H1 (cell line): ENCODE results near the gene ODC1. TPM values are rescaled to one million over a fixed set of nuclear protein-coding genes. Genes with fewer than 3 reads are reported as not detected.

ENCODE experiments used
- CTCF ChIA-PET: fragments of 300-600 bp; sonication (Branson Sonifier 250); formaldehyde crosslinking; loops from one replicate; lab custom pipeline; 2021; ENCODE audit not compliant: partially characterized antibody; lab: Charles Lee
- POLR2A ChIA-PET: fragments of 300-600 bp; sonication (Branson Sonifier 250); formaldehyde crosslinking; loops from one replicate; lab custom pipeline; 2021; ENCODE audit warnings: inconsistent platforms; ENCODE audit not compliant: partially characterized antibody; lab: Charles Lee
- DNase-seq, 2 experiments: peaks; one replicate each; pipeline versions ENCODE4 v3.0.0 to v3.0.0-alpha.2; 2010 to 2022; ENCODE audit warnings: low spot score in 2 of 2, low read depth in 1 of 2, mixed read lengths in 1 of 2
- FAIRE-seq: peaks from 2 replicates; lab custom pipeline; 2011; peaks lifted over from hg19 to GRCh38; lab: Jason Lieb, UNC
- H2AFZ ChIP-seq: 2 replicates; pipeline ENCODE4 v1.8.1; 2012; ENCODE audit warnings: low read length, inconsistent platforms
- H2AK5ac ChIP-seq: 2 replicates; pipeline ENCODE4 v1.6.1; 2013; ENCODE audit warnings: low read depth, low read length
- H2BK120ac ChIP-seq: replicated peaks from 2 replicates; pipeline ENCODE3; 2013; ENCODE audit warnings: low read depth, low read length, inconsistent platforms
- H2BK12ac ChIP-seq: 2 replicates; pipeline ENCODE4 v1.6.1; 2013; ENCODE audit warnings: low read depth, low read length
- H2BK15ac ChIP-seq: 2 replicates; pipeline ENCODE4 v1.6.1; 2013; ENCODE audit warnings: low read length
- H2BK20ac ChIP-seq: 2 replicates; pipeline ENCODE4 v1.6.1; 2013; ENCODE audit warnings: low read length
- H2BK5ac ChIP-seq: 2 replicates; pipeline ENCODE4 v1.6.1; 2013; ENCODE audit warnings: low read depth, low read length
- H3K14ac ChIP-seq: 2 replicates; pipeline ENCODE4 v1.6.1; 2013; ENCODE audit warnings: inconsistent platforms; ENCODE audit not compliant: insufficient read length
- H3K18ac ChIP-seq: 2 replicates; pipeline ENCODE4 v1.6.1; 2013; ENCODE audit warnings: low read length; ENCODE audit errors: extremely low read depth
- H3K23ac ChIP-seq: 2 replicates; pipeline ENCODE4 v1.6.1; 2013; ENCODE audit warnings: inconsistent platforms; ENCODE audit not compliant: insufficient read length
- H3K23me2 ChIP-seq: 2 replicates; pipeline ENCODE4 v1.6.1; 2013; ENCODE audit warnings: low read depth, low read length
- H3K27ac ChIP-seq: 2 replicates; pipeline ENCODE4 v1.6.1; 2011; ENCODE audit warnings: low read depth, low read length, inconsistent platforms
- H3K27me3 ChIP-seq, 4 experiments: replicated peaks in 1 of 4; 1 replicate in 1 of 4; 2 replicates in 3 of 4; pipeline versions ENCODE4 v1.6.1 to v1.8.1; 2011 to 2013; ENCODE audit warnings: low read length in 3 of 4, mild to moderate bottlenecking in 3 of 4, inconsistent platforms in 2 of 4, mixed read lengths in 2 of 4, moderate library complexity in 1 of 4; ENCODE audit not compliant: control insufficient read depth in 3 of 4, insufficient read depth in 3 of 4; ENCODE audit errors: extremely low read depth in 1 of 4
- H3K36me3 ChIP-seq, 4 experiments: 2 replicates each; pipeline versions ENCODE4 v1.6.1 to v1.8.1; 2011 to 2013; ENCODE audit warnings: mild to moderate bottlenecking in 4 of 4, low read length in 3 of 4, moderate library complexity in 2 of 4, control low read depth in 1 of 4, inconsistent platforms in 1 of 4; ENCODE audit not compliant: insufficient read depth in 4 of 4, control insufficient read depth in 2 of 4
- H3K4ac ChIP-seq: replicated peaks from 2 replicates; pipeline ENCODE3; 2013; ENCODE audit warnings: low read length, low read depth, mixed read lengths, inconsistent platforms; ENCODE audit not compliant: insufficient read length
- H3K4me1 ChIP-seq, 4 experiments: replicated peaks in 1 of 4; 1 replicate in 1 of 4; 2 replicates in 3 of 4; pipeline versions ENCODE4 v1.6.1 to v1.8.1; 2011 to 2013; ENCODE audit warnings: low read length in 3 of 4, inconsistent platforms in 2 of 4, mixed read lengths in 1 of 4; ENCODE audit not compliant: insufficient read depth in 4 of 4, control insufficient read depth in 3 of 4
- H3K4me2 ChIP-seq, 2 experiments: 2 replicates each; pipeline versions ENCODE4 v1.6.1 to v1.8.1; 2011 to 2013; ENCODE audit warnings: low read depth in 2 of 2, low read length in 2 of 2, control low read depth in 1 of 2, inconsistent platforms in 1 of 2, mild to moderate bottlenecking in 1 of 2; ENCODE audit not compliant: insufficient read depth in 1 of 2
- H3K4me3 ChIP-seq, 4 experiments: fragments of 200-600, 300-600 bp in 1 of 4; sonication (generic), shearing (Covaris generic), sonication (Bioruptor Twin) in 1 of 4; 2 replicates each; pipeline versions ENCODE4 v1.5.1 to v1.8.1; 2011 to 2016; ENCODE audit warnings: low read length in 4 of 4, low read depth in 3 of 4, control low read depth in 2 of 4, inconsistent platforms in 2 of 4, mild to moderate bottlenecking in 2 of 4, mixed read lengths in 1 of 4, moderate library complexity in 1 of 4; ENCODE audit not compliant: insufficient read depth in 2 of 4; ENCODE audit errors: extremely low read depth in 1 of 4
- H3K56ac ChIP-seq: replicated peaks from 2 replicates; pipeline ENCODE3; 2013; ENCODE audit warnings: low read depth, mild to moderate bottlenecking, mixed read lengths, low read length, inconsistent platforms; ENCODE audit not compliant: insufficient read length
- H3K79me1 ChIP-seq: 2 replicates; pipeline ENCODE4 v1.6.1; 2013; ENCODE audit warnings: low read depth, low read length, control low read depth
- H3K79me2 ChIP-seq, 2 experiments: 2 replicates each; pipeline versions ENCODE4 v1.6.1 to v1.8.1; 2012 to 2013; ENCODE audit warnings: low read length in 2 of 2, mild to moderate bottlenecking in 2 of 2, inconsistent platforms in 1 of 2; ENCODE audit not compliant: insufficient read depth in 2 of 2, control insufficient read depth in 1 of 2
- H3K9ac ChIP-seq, 4 experiments: replicated peaks in 1 of 4; 1 replicate in 1 of 4; 2 replicates in 3 of 4; pipeline versions ENCODE4 v1.6.1 to v1.8.1; 2011 to 2013; ENCODE audit warnings: low read depth in 3 of 4, low read length in 3 of 4, control low read depth in 2 of 4, mild to moderate bottlenecking in 2 of 4, moderate library complexity in 2 of 4, inconsistent platforms in 1 of 4; ENCODE audit errors: extremely low read depth in 1 of 4
- H3K9me3 ChIP-seq, 2 experiments: 2 replicates each; pipeline versions ENCODE4 v1.6.1 to v1.8.1; 2012 to 2013; ENCODE audit warnings: mild to moderate bottlenecking in 2 of 2, moderate library complexity in 2 of 2, control low read depth in 1 of 2, inconsistent platforms in 1 of 2, low read depth in 1 of 2, low read length in 1 of 2, mixed read lengths in 1 of 2; ENCODE audit not compliant: insufficient read depth in 2 of 2
- H4K20me1 ChIP-seq, 2 experiments: replicated peaks in 1 of 2; 2 replicates each; pipeline versions ENCODE3 to v1.8.1; 2011 to 2013; ENCODE audit warnings: inconsistent platforms in 2 of 2, low read length in 2 of 2, mild to moderate bottlenecking in 1 of 2; ENCODE audit not compliant: insufficient read depth in 2 of 2, control insufficient read depth in 1 of 2
- H4K5ac ChIP-seq: 2 replicates; pipeline ENCODE4 v1.6.1; 2013; ENCODE audit warnings: low read length, low read depth, mixed read lengths, inconsistent platforms; ENCODE audit not compliant: insufficient read length
- H4K8ac ChIP-seq: 2 replicates; pipeline ENCODE4 v1.8.0; 2013; ENCODE audit warnings: mild to moderate bottlenecking, moderate library complexity, low read length, inconsistent platforms; ENCODE audit not compliant: insufficient read depth; ENCODE audit errors: extremely low read depth
- H4K91ac ChIP-seq: replicated peaks from 2 replicates; pipeline ENCODE3; 2013; ENCODE audit warnings: low read length, mixed read lengths, inconsistent platforms; ENCODE audit not compliant: insufficient read length
- E2F6 ChIP-seq: IDR thresholded peaks from 2 replicates; pipeline ENCODE4 v1.6.1; 2012; ENCODE audit warnings: inconsistent platforms
- EGR1 ChIP-seq: IDR thresholded peaks from 2 replicates; pipeline ENCODE4 v1.6.1; 2011; ENCODE audit warnings: low read depth, low read length, borderline replicate concordance
- WGBS, 2 experiments: shearing (Covaris generic) in 1 of 2; methylation state at CpG; one replicate each; pipeline versions ENCODE4 v1.1.6 to v1.1.7; 2013 to 2015; ENCODE audit warnings: low lambda C conversion rate in 2 of 2, mixed read lengths in 2 of 2, inconsistent platforms in 1 of 2, low coverage in 1 of 2, missing lambda C conversion rate in 1 of 2; ENCODE audit not compliant: insufficient replicate concordance in 2 of 2, insufficient coverage in 1 of 2, insufficient read length in 1 of 2; ENCODE audit errors: extremely low coverage in 1 of 2, missing lambda C conversion rate in 1 of 2; 5-methylcytosine and 5-hydroxymethylcytosine counted together
- polyA plus RNA-seq, 7 experiments: library from polyadenylated mRNA; depleted of rRNA in 3 of 7; stranded (reverse) in 5 of 7; unstranded in 2 of 7; fragments of >200 nt in 5 of 7; fragments of 200-250 nt in 2 of 7; gene quantifications; 1 replicate in 5 of 7; 2 replicates in 1 of 7; 4 replicates in 1 of 7; pipeline versions ENCODE4 v1.2.1 to v1.2.3, GENCODE V29; 2011 to 2013; ENCODE audit warnings: missing spikeins in 2 of 7, mixed read lengths in 2 of 7
- total RNA-seq: library from RNA; stranded (reverse); fragmentation: NEBNext Ultra II Directional; extraction: Animal tissue kit (Norgen Biotek cat#: 25700); gene quantifications from 2 replicates; pipeline ENCODE4 v1.2.1, GENCODE V29; 2021

Gene ODC1
- total and polyA plus RNA-seq, 2 of the 8 experiments (the other 6 are each of a cell fraction or from before 2014, with no cell fraction given): 57.2 to 76.7 TPM

GRCh38 chr2:10441948-10442347 is 6.2 kb downstream of the ODC1 start:
- Histone ChIP-seq H3K9me3 (no peaks in the 10 kb centered on the region), H2AK5ac (no peak overlapping the region), H3K79me2 (peaks cover 0 to 17% of the 10 kb centered on the region in 2 experiments; a peak in 2 of 4 replicates), H2BK20ac (no peak overlapping the region), H3K79me1 (no peaks in the 10 kb centered on the region), H3K18ac (no peak overlapping the region), H3K36me3 (peaks cover 4 to 39% (median 25%) of the 10 kb centered on the region in 4 experiments; a peak in 7 of 8 replicates), H2BK15ac (no peak overlapping the region), H3K56ac (no peak overlapping the region), H3K4me3 (no peak overlapping the region), H4K20me1 (peaks cover 2 to 3% of the 10 kb centered on the region in 2 experiments), H3K23ac (no peak overlapping the region), H3K4me2 (no peak overlapping the region), H3K27me3 (peaks cover 0 to 3% (median 0%) of the 10 kb centered on the region in 4 experiments; a peak in 1 of 7 replicates), H3K23me2 (no peaks in the 10 kb centered on the region), H2BK120ac (no peak overlapping the region), H3K27ac (no peak overlapping the region), H3K9ac (no peak overlapping the region), H3K4ac (no peak overlapping the region), H4K91ac (no peak overlapping the region), H3K14ac (no peak overlapping the region), H2BK5ac (no peak overlapping the region), H2AFZ (no peak overlapping the region), H2BK12ac (no peak overlapping the region), H4K5ac (no peak overlapping the region), H4K8ac (no peak overlapping the region), H3K4me1 (peaks cover 0 to 2% (median under 1%) of the 10 kb centered on the region in 4 experiments; a peak in 1 of 7 replicates)
- FAIRE-seq: no peak
- TF ChIP-seq E2F6: no peak
- TF ChIP-seq EGR1: no peak
- no peak for DNase-seq
- ChIA-PET CTCF (no interaction called here), POLR2A (no interaction called here)
- WGBS, 2 experiments: 90% methylated on average over 8 of the region's 8 CpGs; no CpG with 5 or more reads in 1 of the 2 experiments
